SU-DHL-6 (cell line): Measurements from ENCODE around the gene TPK1.

Experiments used
- H2AFZ ChIP-seq: fragments of 200-600 bp; sonication (generic); 2 replicates; pipeline ENCODE4 v1.6.1; 2014; ENCODE audit warnings: low read depth, mild to moderate bottlenecking, moderate library complexity, mixed read lengths, antibody characterized with exemption, low read length; ENCODE audit not compliant: severe bottlenecking
- H3F3A ChIP-seq: fragments of 200-600 bp; shearing (Covaris generic); 2 replicates; pipeline ENCODE4 v1.6.0; 2016; ENCODE audit warnings: antibody characterized with exemption, mild to moderate bottlenecking; ENCODE audit not compliant: insufficient read depth
- H3K27ac ChIP-seq: fragments of 200-600 bp; sonication (generic); 2 replicates; pipeline ENCODE4 v1.5.1; 2016; ENCODE audit warnings: low read depth, mild to moderate bottlenecking, low read length, moderate library complexity, mixed read lengths
- H3K27me3 ChIP-seq: fragments of 200-600 bp; sonication (generic), shearing (Covaris generic); 2 replicates; pipeline ENCODE4 v1.6.0; 2014; ENCODE audit warnings: mild to moderate bottlenecking, low read length
- H3K36me3 ChIP-seq: fragments of 200-600 bp; sonication (generic); 2 replicates; pipeline ENCODE4 v1.6.1; 2014; ENCODE audit warnings: mild to moderate bottlenecking, low read length, mixed read lengths
- H3K4me2 ChIP-seq: fragments of 300-600, 200-600 bp; shearing (Covaris generic), sonication (generic); 2 replicates; pipeline ENCODE4 v1.6.0; 2014; ENCODE audit warnings: low read length, low read depth, mild to moderate bottlenecking; ENCODE audit not compliant: poor library complexity, severe bottlenecking
- H3K4me3 ChIP-seq: fragments of 200-600 bp; sonication (generic); 2 replicates; pipeline ENCODE4 v1.5.1; 2014; ENCODE audit warnings: antibody characterized with exemption, low read length, mild to moderate bottlenecking, mixed read lengths; ENCODE audit not compliant: insufficient read depth, poor library complexity, severe bottlenecking
- H3K79me2 ChIP-seq: fragments of 200-600 bp; sonication (generic); 2 replicates; pipeline ENCODE4 v1.6.1; 2014; ENCODE audit warnings: mild to moderate bottlenecking, low read length, moderate library complexity; ENCODE audit not compliant: insufficient read depth
- H3K9ac ChIP-seq: fragments of 200-600 bp; sonication (generic); 2 replicates; pipeline ENCODE4 v1.7.0; 2014; ENCODE audit warnings: mild to moderate bottlenecking, low read length
- H3K9me2 ChIP-seq: fragments of 200-600 bp; sonication (generic); replicated peaks from 2 replicates; pipeline ENCODE4 v1.6.1; 2014; ENCODE audit warnings: low read length; ENCODE audit not compliant: insufficient read depth
- H3K9me3 ChIP-seq: fragments of 200-600 bp; sonication (generic); 2 replicates; pipeline ENCODE4 v1.6.1; 2014; ENCODE audit warnings: low read length, mixed read lengths; ENCODE audit not compliant: insufficient read depth
- H4K20me1 ChIP-seq: fragments of 200-600 bp; sonication (generic); 2 replicates; pipeline ENCODE4 v1.6.1; 2014; ENCODE audit warnings: low read depth, mild to moderate bottlenecking, antibody characterized with exemption, low read length, moderate library complexity, mixed read lengths
- CTCF ChIP-seq: fragments of 200-600 bp; sonication (generic); IDR thresholded peaks from one replicate; pipeline ENCODE4 v1.5.1; 2017; ENCODE audit warnings: antibody characterized with exemption, mild to moderate bottlenecking, low read length, moderate library complexity; ENCODE audit not compliant: insufficient read depth, poor library complexity, severe bottlenecking
- EZH2phosphoT487 ChIP-seq: fragments of 200-600 bp; sonication (generic), shearing (Covaris generic); conservative IDR thresholded peaks from 2 replicates; pipeline ENCODE4 v1.6.1; 2018; ENCODE audit warnings: mild to moderate bottlenecking, antibody characterized with exemption, low read length, moderate library complexity, mixed read lengths

Gene TPK1

GRCh38 chr7:144834641-144835144 lies 1.2 kb downstream of the TPK1 start:
- H3K27ac ChIP-seq = no peak overlapping the region
- peak overlapping the region; percentile 99 for H2AFZ ChIP-seq
- no peaks in the 10 kb centered on the region for H4K20me1 ChIP-seq
- no peaks in the 10 kb centered on the region for H3F3A ChIP-seq
- H3K27me3 ChIP-seq = no peaks in the 10 kb centered on the region
- H3K9me3 ChIP-seq = no peaks in the 10 kb centered on the region
- H3K9me2 ChIP-seq = no peaks in the 10 kb centered on the region
- TF ChIP-seq CTCF = no peak
- no peak for TF ChIP-seq EZH2phosphoT487
- H3K9ac ChIP-seq = peak overlapping the region; percentile 74
- H3K36me3 ChIP-seq = no peaks in the 10 kb centered on the region
- no peaks in the 10 kb centered on the region for H3K79me2 ChIP-seq
- peak overlapping the region; percentile 84 for H3K4me3 ChIP-seq
- peak overlapping the region; percentile 84 for H3K4me2 ChIP-seq

DNA sequence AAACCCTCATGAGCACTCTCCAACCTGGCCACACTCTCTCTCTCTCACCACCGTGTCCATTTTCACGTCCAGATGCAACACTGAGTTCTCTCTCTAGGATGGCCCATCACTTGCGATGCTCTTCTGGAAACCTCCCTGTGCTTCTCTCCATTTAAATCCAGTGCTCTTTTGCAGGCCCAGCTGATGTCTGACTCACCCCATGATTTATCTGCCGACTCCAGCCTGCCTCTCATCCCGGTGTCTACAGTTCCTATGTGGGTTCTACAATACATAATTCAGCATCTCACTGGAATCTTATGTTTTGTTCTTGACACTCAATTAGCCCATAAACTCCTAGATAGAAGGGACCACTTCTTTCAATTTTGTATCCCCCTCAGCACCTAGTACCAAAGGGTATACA lies 5.0 kb downstream of the TPK1 start:
- H3K9me2 ChIP-seq = no peaks in the 10 kb centered on the region
- H4K20me1 ChIP-seq = no peaks in the 10 kb centered on the region
- TF ChIP-seq CTCF (no peak), EZH2phosphoT487 (no peak)
- no peaks in the 10 kb centered on the region for H3K27me3 ChIP-seq
- no peaks in the 10 kb centered on the region for H3K79me2 ChIP-seq
- H3K4me2 ChIP-seq = no peak overlapping the region
- H3K4me3 ChIP-seq = no peak overlapping the region
- no peak overlapping the region for H3K27ac ChIP-seq
- no peaks in the 10 kb centered on the region for H3K36me3 ChIP-seq
- H3F3A ChIP-seq = no peaks in the 10 kb centered on the region
- H3K9me3 ChIP-seq = no peaks in the 10 kb centered on the region
- H3K9ac ChIP-seq = no peak overlapping the region
- no peak overlapping the region for H2AFZ ChIP-seq

- no peak overlapping the region for H3K27ac ChIP-seq
These were observed 5.6 kb downstream of the TPK1 start for GRCh38 chr7:144830024-144830785.

More at GRCh38 chr7:144830024-144830785, 5.6 kb downstream of the TPK1 start:
- Histone ChIP-seq H3K9me3 (no peaks in the 10 kb centered on the region), H3F3A (no peaks in the 10 kb centered on the region), H3K4me3 (no peak overlapping the region), H2AFZ (no peak overlapping the region), H4K20me1 (no peaks in the 10 kb centered on the region), H3K36me3 (no peaks in the 10 kb centered on the region), H3K27me3 (no peaks in the 10 kb centered on the region), H3K9me2 (no peaks in the 10 kb centered on the region), H3K79me2 (no peaks in the 10 kb centered on the region), H3K9ac (no peak overlapping the region), H3K4me2 (no peak overlapping the region)
- no peak for TF ChIP-seq CTCF
